H1 (cell line): ENCODE results near the gene PRR22.

Source experiments
- BACH1 ChIP-seq: IDR thresholded peaks from 2 replicates; pipeline ENCODE4 v1.6.1; 2012; ENCODE audit warnings: low read length, improper control_type of control experiment
- CREB1 ChIP-seq: IDR thresholded peaks from 2 replicates; pipeline ENCODE4 v1.6.1; 2012; ENCODE audit warnings: inconsistent platforms
- CTCF ChIP-seq, 3 experiments: IDR thresholded peaks; 1 replicate in 2 of 3; 2 replicates in 1 of 3; pipeline versions ENCODE4 v1.5.1 to v1.6.1; 2011; ENCODE audit warnings: low read length in 3 of 3, mild to moderate bottlenecking in 3 of 3, inconsistent platforms in 2 of 3, low read depth in 1 of 3, moderate library complexity in 1 of 3; ENCODE audit not compliant: insufficient read depth in 1 of 3; ENCODE audit errors: control extremely low read depth in 1 of 3
- E2F6 ChIP-seq: IDR thresholded peaks from 2 replicates; pipeline ENCODE4 v1.6.1; 2012; ENCODE audit warnings: inconsistent platforms
- GABPA ChIP-seq: IDR thresholded peaks from 2 replicates; pipeline ENCODE4 v1.6.1; 2011; ENCODE audit warnings: mild to moderate bottlenecking, low read length, moderate library complexity, borderline replicate concordance; ENCODE audit not compliant: insufficient read depth
- MAX ChIP-seq: IDR thresholded peaks from 2 replicates; pipeline ENCODE4 v1.6.1; 2012; ENCODE audit warnings: inconsistent platforms
- TAF1 ChIP-seq: IDR thresholded peaks from 2 replicates; pipeline ENCODE4 v1.6.1; 2011; ENCODE audit warnings: mild to moderate bottlenecking, low read depth, low read length
- USF2 ChIP-seq: IDR thresholded peaks from 2 replicates; pipeline ENCODE4 v1.6.1; 2011; ENCODE audit warnings: low read length, improper control_type of control experiment

- TF ChIP-seq CTCF (IDR thresholded peaks at IDR 0.05; ENCODE audit: control extremely low read depth in 1 of 3, insufficient read depth in 1 of 3, low read depth in 1 of 3, low read length in 3 of 3) (no peak), TAF1 (no peak), CREB1 (no peak), E2F6 (no peak), MAX (no peak), GABPA (no peak), BACH1 (no peak), USF2 (no peak)
These were observed 7.7 kb upstream of the PRR22 start for GRCh38 chr19:5792224-5792623.
